Duodenal mucosa (tissue), 2 donors: ENCODE measurements around the gene SKIC8.
"Not testable (repeated sequence)": the region's sequence is repeated elsewhere in the genome, so short reads cannot be mapped to it uniquely, and the experiment has no call there.

Experiments used
- H3K27ac ChIP-seq: one replicate; pipeline ENCODE4 v1.7.0; 2013; ENCODE audit warnings: low read depth, low read length
- H3K27me3 ChIP-seq, 2 donors: one replicate each; pipeline ENCODE4 v1.7.0; 2013; ENCODE audit warnings: low read length in 2 of 2, control low read depth in 1 of 2; ENCODE audit not compliant: insufficient read depth in 2 of 2, control insufficient read depth in 1 of 2
- H3K36me3 ChIP-seq, 2 donors: one replicate each; pipeline ENCODE4 v1.7.0; 2013; ENCODE audit warnings: low read length in 2 of 2, control low read depth in 1 of 2; ENCODE audit not compliant: insufficient read depth in 2 of 2, control insufficient read depth in 1 of 2
- H3K4me1 ChIP-seq, 2 donors: one replicate each; pipeline ENCODE4 v1.7.0; 2013; ENCODE audit warnings: low read length in 2 of 2, control low read depth in 1 of 2; ENCODE audit not compliant: insufficient read depth in 2 of 2, control insufficient read depth in 1 of 2
- H3K4me3 ChIP-seq, 2 donors: one replicate each; pipeline ENCODE4 v1.7.0; 2013; ENCODE audit warnings: low read length in 2 of 2, low read depth in 1 of 2
- H3K9ac ChIP-seq, 2 donors: one replicate each; pipeline ENCODE4 v1.7.0; 2013; ENCODE audit warnings: low read length in 2 of 2, low read depth in 1 of 2
- H3K9me3 ChIP-seq, 2 donors: one replicate each; pipeline ENCODE4 v1.7.0; 2013; ENCODE audit warnings: low read length in 2 of 2, control low read depth in 1 of 2; ENCODE audit not compliant: control insufficient read depth in 1 of 2

SKIC8 gene

DNA sequence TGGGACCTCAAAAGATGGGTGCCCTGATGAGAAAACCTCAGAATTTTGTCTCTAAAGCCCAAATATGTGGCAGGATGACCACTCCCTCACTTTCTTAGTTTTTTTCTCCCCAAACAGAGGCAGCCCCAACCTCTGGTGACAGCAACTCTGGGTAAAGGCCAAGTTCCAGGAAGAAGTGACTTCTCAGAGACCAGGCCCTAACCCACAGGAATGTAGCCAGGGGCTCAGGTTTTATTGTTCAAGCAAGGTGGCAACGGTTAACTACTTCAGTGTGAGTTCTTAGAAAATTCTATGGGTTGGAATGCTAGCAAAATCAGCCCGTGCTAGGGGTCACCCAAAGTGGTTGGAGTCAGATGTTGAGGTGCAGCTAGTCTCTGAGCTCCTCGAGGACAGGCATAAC is 40.2 kb downstream of the SKIC8 start:
- H3K27me3 ChIP-seq = no peaks in the 10 kb centered on the region
- H3K9me3 ChIP-seq = no peaks in the 10 kb centered on the region
- no peaks in the 10 kb centered on the region for H3K36me3 ChIP-seq
- no peaks in the 10 kb centered on the region for H3K4me1 ChIP-seq
- H3K27ac ChIP-seq = no peak overlapping the region
- no peak overlapping the region for H3K4me3 ChIP-seq
- no peak overlapping the region for H3K9ac ChIP-seq

DNA sequence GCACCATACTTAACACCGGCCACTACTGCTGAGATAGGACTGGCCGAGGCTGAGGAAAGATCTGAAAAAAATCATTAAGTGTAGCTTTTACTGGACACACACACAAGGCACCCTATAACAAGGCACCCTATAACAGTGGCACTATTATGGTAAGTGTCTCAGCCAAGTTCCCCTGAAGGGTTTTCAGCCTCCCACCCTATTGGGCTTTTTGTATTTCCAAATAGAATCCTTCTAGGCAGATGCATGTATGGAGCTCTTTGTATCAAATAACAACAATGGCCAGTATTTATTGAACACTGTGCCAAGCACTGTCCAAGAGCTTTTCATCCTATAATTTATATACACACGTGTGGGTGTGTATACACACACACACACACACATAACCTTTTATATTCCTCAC is 41.7 kb downstream of the SKIC8 start:
- no peak overlapping the region for H3K4me3 ChIP-seq
- no peaks in the 10 kb centered on the region for H3K9me3 ChIP-seq
- H3K36me3 ChIP-seq = no peaks in the 10 kb centered on the region
- H3K9ac ChIP-seq = no peak overlapping the region
- no peak overlapping the region for H3K27ac ChIP-seq
- H3K27me3 ChIP-seq = no peaks in the 10 kb centered on the region
- H3K4me1 ChIP-seq = no peaks in the 10 kb centered on the region

DNA sequence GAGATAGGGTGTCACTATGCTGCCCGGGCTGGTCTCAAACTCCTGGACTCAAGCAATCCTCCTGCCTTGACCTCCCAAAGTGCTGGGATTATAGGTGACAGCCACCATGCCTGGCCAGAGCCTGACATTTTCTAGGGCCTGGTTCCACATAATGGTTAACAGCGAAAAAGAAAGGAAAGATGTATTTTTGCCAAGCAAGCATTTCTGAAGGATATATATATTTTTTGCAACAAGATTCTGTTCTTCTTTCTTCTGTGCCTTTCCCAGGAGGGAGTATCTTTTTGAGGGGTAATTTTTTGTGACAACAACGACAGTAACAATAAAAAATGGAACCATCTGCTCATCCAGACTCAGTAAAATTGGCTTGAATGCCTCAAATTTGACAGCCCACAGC is 43.4 kb downstream of the SKIC8 start:
- Histone ChIP-seq H3K9ac (no peak overlapping the region), H3K9me3 (no peaks in the 10 kb centered on the region), H3K4me1 (no peaks in the 10 kb centered on the region), H3K27me3 (no peaks in the 10 kb centered on the region), H3K27ac (no peak overlapping the region), H3K4me3 (no peak overlapping the region), H3K36me3 (no peaks in the 10 kb centered on the region)

DNA sequence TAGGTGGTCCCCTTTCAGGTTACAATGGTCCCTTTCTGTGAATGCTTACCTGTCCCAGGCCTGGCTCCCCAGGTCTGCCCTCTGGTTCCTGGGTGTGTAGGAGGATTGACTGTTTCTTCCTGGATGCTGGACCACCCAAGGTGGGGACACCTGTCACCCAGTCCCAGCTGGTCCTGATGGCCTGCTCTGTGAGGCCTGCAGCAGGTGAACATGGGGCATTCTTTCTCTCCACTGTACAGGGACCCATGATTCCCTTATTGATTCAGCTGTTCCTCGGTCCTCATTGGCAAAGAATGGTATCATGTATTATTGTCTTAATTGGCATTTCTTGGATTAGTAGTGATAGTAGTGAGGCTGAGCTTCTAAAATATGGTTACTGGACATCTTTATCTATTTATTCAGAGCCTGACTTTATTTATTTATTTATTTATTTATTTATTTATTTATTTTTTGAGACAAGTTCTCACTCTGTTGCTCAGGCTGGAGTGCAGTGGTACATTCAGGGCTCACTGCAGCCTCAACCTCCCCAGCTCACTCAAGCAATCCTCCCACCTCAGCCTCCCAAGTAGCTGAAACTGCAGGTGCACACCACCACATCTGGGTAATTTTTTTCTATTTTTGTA is 43.9 kb downstream of the SKIC8 start:
- no peak overlapping the region for H3K27ac ChIP-seq
- no peak overlapping the region for H3K4me3 ChIP-seq
- no peaks in the 10 kb centered on the region for H3K4me1 ChIP-seq
- H3K9ac ChIP-seq = no peak overlapping the region
- H3K36me3 ChIP-seq = no peaks in the 10 kb centered on the region
- no peaks in the 10 kb centered on the region for H3K27me3 ChIP-seq
- H3K9me3 ChIP-seq = no peaks in the 10 kb centered on the region

DNA sequence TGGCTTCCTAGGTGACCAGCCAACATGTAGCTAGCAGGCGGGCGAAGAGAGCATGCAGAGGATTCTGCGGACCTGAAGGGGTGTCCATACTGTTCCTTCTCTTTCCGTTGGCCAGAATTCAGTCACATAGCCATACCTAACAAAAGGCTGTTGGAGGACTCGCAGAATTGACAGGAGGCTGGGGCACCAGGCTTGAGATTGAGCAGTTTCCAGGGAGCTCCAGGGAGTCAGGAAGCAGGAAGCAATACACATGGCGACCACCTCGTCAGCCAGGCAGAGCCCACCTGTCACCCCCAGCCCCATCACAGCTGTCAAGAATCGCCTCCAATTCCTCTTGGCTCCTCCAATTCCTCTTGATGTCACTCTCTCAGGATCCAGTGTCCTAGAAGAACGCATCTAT is 48.3 kb downstream of the SKIC8 start:
- no peak overlapping the region for H3K4me3 ChIP-seq
- no peaks in the 10 kb centered on the region for H3K36me3 ChIP-seq
- no peaks in the 10 kb centered on the region for H3K9me3 ChIP-seq
- H3K9ac ChIP-seq = no peak overlapping the region
- no peak overlapping the region for H3K27ac ChIP-seq
- no peaks in the 10 kb centered on the region for H3K4me1 ChIP-seq
- H3K27me3 ChIP-seq = no peaks in the 10 kb centered on the region

DNA sequence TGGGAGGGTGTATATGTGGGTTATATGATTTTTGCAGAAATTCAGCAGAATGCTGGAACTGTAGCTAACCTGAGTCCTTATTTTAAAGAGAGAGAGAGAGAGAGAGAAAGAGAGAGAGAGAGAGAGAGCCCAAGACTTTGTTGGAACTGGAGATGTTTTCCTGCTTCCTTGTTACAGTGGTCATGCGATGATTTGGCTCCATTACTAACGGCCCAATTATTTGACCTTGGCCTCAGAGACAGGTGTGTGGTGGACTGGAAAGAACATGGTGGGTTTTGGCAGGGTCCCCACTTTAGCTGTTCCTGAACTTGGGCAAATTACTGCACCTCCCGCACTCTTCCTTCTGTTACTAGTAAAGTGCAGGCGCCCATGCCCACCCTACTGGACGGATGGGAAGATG is 50.3 kb downstream of the SKIC8 start:
- Histone ChIP-seq H3K27me3 (no peaks in the 10 kb centered on the region), H3K4me1 (peaks cover 5 to 6% of the 10 kb centered on the region in 2 donors), H3K9ac (no peak overlapping the region), H3K27ac (no peak overlapping the region), H3K36me3 (no peaks in the 10 kb centered on the region), H3K4me3 (no peak overlapping the region), H3K9me3 (no peaks in the 10 kb centered on the region)

DNA sequence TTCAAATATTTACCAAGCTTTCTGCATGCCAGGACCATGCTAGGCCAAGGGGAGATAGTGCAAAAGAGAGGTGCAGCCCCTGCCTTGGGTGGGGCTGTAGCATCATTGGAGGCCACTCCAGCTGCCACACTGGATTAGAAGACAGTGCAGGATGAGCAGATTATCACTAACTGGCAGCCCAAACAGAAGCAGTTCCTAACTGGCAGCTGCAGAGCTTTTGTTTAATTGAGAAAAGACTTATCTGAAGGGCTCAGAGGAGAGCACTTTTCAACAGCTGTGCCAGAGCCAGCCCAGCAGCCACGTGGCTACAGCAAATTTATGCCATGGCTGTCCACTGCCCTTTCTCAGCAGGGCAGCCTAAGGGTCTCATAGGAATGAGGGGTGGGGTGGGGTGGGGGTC is 51.5 kb downstream of the SKIC8 start:
- Histone ChIP-seq H3K27ac (no peak overlapping the region), H3K9ac (no peak overlapping the region), H3K4me3 (no peak overlapping the region), H3K4me1 (peaks cover 18% of the 10 kb centered on the region in 2 donors), H3K36me3 (no peaks in the 10 kb centered on the region), H3K9me3 (no peaks in the 10 kb centered on the region), H3K27me3 (no peaks in the 10 kb centered on the region)

DNA sequence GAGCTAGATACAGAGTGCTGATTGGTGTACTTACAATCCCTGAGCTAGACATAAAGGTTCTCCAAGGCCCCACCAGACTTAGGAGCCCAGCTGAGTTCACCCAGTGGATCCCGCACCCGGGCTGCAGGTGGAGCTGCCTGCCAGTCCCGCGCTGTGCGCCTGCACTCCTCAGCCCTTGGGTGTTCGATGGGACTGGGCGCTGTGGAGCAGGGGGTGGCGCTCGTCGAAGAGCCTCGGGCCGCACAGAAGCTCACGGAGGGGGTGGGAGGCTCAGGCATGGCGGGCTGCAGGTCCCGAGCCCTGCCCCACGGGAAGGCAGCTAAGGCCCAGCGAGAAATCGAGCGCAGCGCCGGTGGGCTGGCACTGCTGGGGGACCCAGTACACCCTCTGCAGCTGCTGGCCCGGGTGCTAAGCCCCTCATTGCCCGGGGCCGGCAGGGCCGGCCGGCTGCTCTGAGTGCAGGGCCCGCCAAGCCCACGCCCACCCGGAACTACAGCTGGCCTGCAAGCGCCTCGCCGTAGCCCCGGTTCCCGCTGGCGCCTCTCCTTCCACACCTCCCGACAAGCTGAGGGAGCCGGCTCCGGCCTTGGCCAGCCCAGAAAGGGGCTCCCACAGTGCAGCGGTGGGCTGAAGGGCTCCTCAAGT is 53.3 kb downstream of the SKIC8 start:
- H3K36me3 ChIP-seq, H3K27ac ChIP-seq, H3K9me3 ChIP-seq, H3K27me3 ChIP-seq, H3K4me3 ChIP-seq, H3K9ac ChIP-seq: not testable (repeated sequence)
- H3K4me1 ChIP-seq = peaks cover 26 to 29% of the 10 kb centered on the region in 2 donors

DNA sequence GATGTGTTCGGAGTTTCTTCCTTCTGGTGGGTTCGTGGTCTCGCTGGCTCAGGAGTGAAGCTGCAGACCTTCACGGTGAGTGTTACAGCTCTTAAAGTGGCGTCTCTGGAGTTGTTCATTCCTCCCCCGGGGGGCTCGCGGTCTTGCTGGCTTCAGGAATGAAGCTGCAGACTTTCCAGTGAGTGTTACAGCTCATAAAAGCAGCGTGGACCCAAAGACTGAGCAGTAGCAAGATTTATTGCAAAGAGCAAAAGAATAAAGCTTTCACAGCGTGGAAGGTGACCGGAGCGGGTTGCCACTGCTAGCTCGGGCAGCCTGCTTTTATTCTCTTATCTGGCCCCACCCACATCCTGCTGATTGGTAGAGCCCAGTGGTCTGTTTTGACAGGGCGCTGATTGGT is 54.0 kb downstream of the SKIC8 start:
- peaks cover 29 to 30% of the 10 kb centered on the region in 2 donors for H3K4me1 ChIP-seq
- H3K36me3 ChIP-seq, H3K9ac ChIP-seq, H3K4me3 ChIP-seq, H3K9me3 ChIP-seq, H3K27me3 ChIP-seq, H3K27ac ChIP-seq: not testable (repeated sequence)

DNA sequence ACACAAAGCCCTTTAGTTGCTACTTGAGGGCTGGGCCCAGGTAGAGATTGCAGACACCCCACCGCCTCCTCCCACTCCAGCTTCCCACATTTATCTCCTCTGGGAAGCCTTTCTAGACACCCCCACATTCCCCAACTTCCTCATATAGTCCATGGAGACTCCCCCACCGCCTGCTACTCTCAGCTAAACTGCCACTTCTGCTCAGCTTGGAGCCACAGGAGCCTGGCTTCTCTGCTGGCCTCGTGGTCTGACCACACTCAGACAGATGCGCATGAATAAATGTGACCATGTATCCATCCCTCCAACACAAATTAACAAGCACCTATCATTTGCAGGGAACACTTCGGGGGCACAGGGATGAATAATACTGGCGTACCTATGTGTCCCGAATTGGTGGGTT is 54.5 kb downstream of the SKIC8 start:
- Histone ChIP-seq H3K27ac (no peak overlapping the region), H3K27me3 (no peaks in the 10 kb centered on the region), H3K4me1 (peaks cover 29 to 30% of the 10 kb centered on the region in 2 donors), H3K9me3 (no peaks in the 10 kb centered on the region), H3K9ac (no peak overlapping the region), H3K36me3 (no peaks in the 10 kb centered on the region), H3K4me3 (no peak overlapping the region)
